GM21619 (cell line): ENCODE measurements around the gene ADIPOQ.
"Not testable (repeated sequence)": the region's sequence is repeated elsewhere in the genome, so short reads cannot be mapped to it uniquely, and the experiment has no call there.

ENCODE experiments used
- ATAC-seq: cut with Tn5 transposase; IDR thresholded peaks from one replicate; pipeline ENCODE4 v1.9.1; 2021; ENCODE audit not compliant: unreplicated experiment

ADIPOQ gene

GRCh38 chr3:186870421-186871201 is 28.1 kb downstream of the ADIPOQ start:
- no peak for ATAC-seq

GRCh38 chr3:186871403-186871924 is 29.0 kb downstream of the ADIPOQ start:
- ATAC-seq: no peak

- ATAC-seq: not testable (repeated sequence)
Observed at GRCh38 chr3:186873796-186874195, 31.3 kb downstream of the ADIPOQ start.

- not testable (repeated sequence) for ATAC-seq
Observed at GRCh38 chr3:186874216-186874615, 31.7 kb downstream of the ADIPOQ start.

- not testable (repeated sequence) for ATAC-seq
Observed at GRCh38 chr3:186874841-186875240, 32.3 kb downstream of the ADIPOQ start.

- ATAC-seq: no peak
Observed at GRCh38 chr3:186875708-186876107, 33.2 kb downstream of the ADIPOQ start.

GRCh38 chr3:186879781-186880180 is 37.3 kb downstream of the ADIPOQ start:
- ATAC-seq: no peak

- ATAC-seq: no peak
Observed at GRCh38 chr3:186880406-186880805, 37.9 kb downstream of the ADIPOQ start.

GRCh38 chr3:186882150-186882524 is 39.6 kb downstream of the ADIPOQ start:
- no peak for ATAC-seq

GRCh38 chr3:186882881-186883685 is 40.6 kb downstream of the ADIPOQ start:
- no peak for ATAC-seq

GRCh38 chr3:186883686-186884058 is 41.2 kb downstream of the ADIPOQ start:
- ATAC-seq: no peak

GRCh38 chr3:186884868-186885267 is 42.4 kb downstream of the ADIPOQ start:
- ATAC-seq: not testable (repeated sequence)

- ATAC-seq: no peak
Observed at GRCh38 chr3:186886202-186886981, 43.9 kb downstream of the ADIPOQ start.

- not testable (repeated sequence) for ATAC-seq
Observed at GRCh38 chr3:186887507-186887938, 45.0 kb downstream of the ADIPOQ start.

GRCh38 chr3:186888569-186888968 is 46.1 kb downstream of the ADIPOQ start:
- ATAC-seq: no peak

- not testable (repeated sequence) for ATAC-seq
Observed at GRCh38 chr3:186889698-186890097, 47.2 kb downstream of the ADIPOQ start.

GRCh38 chr3:186890911-186891310 is 48.4 kb downstream of the ADIPOQ start:
- ATAC-seq: no peak

- ATAC-seq: not testable (repeated sequence)
Observed at GRCh38 chr3:186893071-186893470, 50.6 kb downstream of the ADIPOQ start.

GRCh38 chr3:186895406-186895805 is 52.9 kb downstream of the ADIPOQ start:
- ATAC-seq: no peak

- ATAC-seq: no peak
Observed at GRCh38 chr3:186896006-186896405, 53.5 kb downstream of the ADIPOQ start.

- ATAC-seq: no peak
Observed at GRCh38 chr3:186896875-186897274, 54.4 kb downstream of the ADIPOQ start.
